A549 (cell line): ENCODE results near the gene GPM6B. TPM values are rescaled to one million over a fixed set of nuclear protein-coding genes. Genes with fewer than 3 reads are reported as not detected.
A peak's percentile ranks its signal among the peaks of the same experiment; 100 is the strongest.

Source experiments
- ATAC-seq, 2 experiments: fragments of 200-7000 bp in 1 of 2; fragments of >200 bp in 1 of 2; cut with Nextera tagmentation in 1 of 2; cut with Tn5 transposase in 1 of 2; 3 replicates each; pipeline versions ENCODE4 v1.8.0 to v1.9.1; 2018 to 2020; ENCODE audit warnings: mild to moderate bottlenecking in 1 of 2, moderate library complexity in 1 of 2
- CTCF ChIA-PET: fragments of 300-600 bp; sonication (Branson Sonifier 250); formaldehyde crosslinking; extraction: SDS; loops from one replicate; lab custom pipeline; 2021; ENCODE audit warnings: antibody characterized with exemption, inconsistent platforms; lab: Yijun Ruan, JAX
- POLR2A ChIA-PET: fragments of 350-600 bp; formaldehyde crosslinking; extraction: SDS; loops from one replicate; lab custom pipeline; 2021; ENCODE audit warnings: antibody characterized with exemption, inconsistent platforms; lab: Yijun Ruan, JAX
- DNase-seq, 2 experiments: peaks; one replicate each; pipeline versions ENCODE4 v3.0.0 to v3.0.0-alpha.2; 2011 to 2016; ENCODE audit warnings: low read depth in 1 of 2, low spot score in 1 of 2
- FAIRE-seq: peaks from 2 replicates; lab custom pipeline; 2011; peaks lifted over from hg19 to GRCh38; lab: Jason Lieb, UNC
- H3K27ac ChIP-seq, 2 experiments: fragments of >200 bp; sonication (Bioruptor Twin); formaldehyde crosslinking; 3 replicates each; pipeline ENCODE4 v1.5.1; 2016 to 2017
- H3K4me1 ChIP-seq: fragments of >200 bp; sonication (Bioruptor Twin); formaldehyde crosslinking; 3 replicates; pipeline ENCODE4 v1.6.1; 2016
- H3K4me2 ChIP-seq: fragments of >200 bp; sonication (Bioruptor Twin); formaldehyde crosslinking; 3 replicates; pipeline ENCODE4 v1.6.1; 2016
- H3K4me3 ChIP-seq: fragments of >200 bp; sonication (Bioruptor Twin); formaldehyde crosslinking; 3 replicates; pipeline ENCODE4 v1.5.1; 2016
- H3K9me3 ChIP-seq: fragments of >200 bp; sonication (Bioruptor Twin); formaldehyde crosslinking; 3 replicates; pipeline ENCODE4 v1.6.1; 2016
- CBX2 ChIP-seq: fragments of 200-600 bp; sonication (generic); IDR thresholded peaks from 2 replicates; pipeline ENCODE4 v1.6.1; 2016; ENCODE audit warnings: low read depth, mild to moderate bottlenecking, borderline replicate concordance
- CEBPB ChIP-seq, 2 experiments: fragments of >200 bp in 1 of 2; sonication (Bioruptor Twin) in 1 of 2; formaldehyde crosslinking in 1 of 2; IDR thresholded peaks; 2 replicates each; pipeline ENCODE4 v1.6.1; 2012 to 2016
- CHD4 ChIP-seq: fragments of 200-600 bp; sonication (generic); IDR thresholded peaks from 2 replicates; pipeline ENCODE4 v1.6.1; 2016; ENCODE audit warnings: antibody characterized with exemption, mild to moderate bottlenecking, borderline replicate concordance
- CTCF ChIP-seq: fragments of >200 bp; sonication (Bioruptor Twin); formaldehyde crosslinking; IDR thresholded peaks from 3 replicates; pipeline ENCODE4 v1.5.1; 2016
- EHF ChIP-seq: fragments of 250-450 bp; sonication (Bioruptor Pico); IDR thresholded peaks from 2 replicates; pipeline ENCODE4 v1.5.0; 2020; ENCODE audit warnings: mild to moderate bottlenecking
- EHMT2 ChIP-seq: fragments of 200-600 bp; sonication (generic); IDR thresholded peaks from 2 replicates; pipeline ENCODE4 v1.6.1; 2016; ENCODE audit warnings: antibody characterized with exemption, low read depth, mild to moderate bottlenecking, moderate library complexity
- ELK1 ChIP-seq: fragments of 150-350 bp; IDR thresholded peaks from 2 replicates; pipeline ENCODE4 v1.6.1; 2014; ENCODE audit warnings: low read depth, mild to moderate bottlenecking, low read length
- EP300 ChIP-seq, 2 experiments: fragments of >200 bp; sonication (Bioruptor Twin); formaldehyde crosslinking; IDR thresholded peaks; 2 replicates in 1 of 2; 3 replicates in 1 of 2; pipeline ENCODE4 v1.6.1; 2016 to 2017
- FOSB ChIP-seq: fragments of 250-450 bp; sonication (Bioruptor Pico); IDR thresholded peaks from 2 replicates; pipeline ENCODE4 v1.5.0; 2020; ENCODE audit warnings: mild to moderate bottlenecking, moderate library complexity
- FOSL2 ChIP-seq, 2 experiments: fragments of 450-650 bp in 1 of 2; fragments of >200 bp in 1 of 2; sonication (Bioruptor Twin) in 1 of 2; formaldehyde crosslinking; IDR thresholded peaks; 2 replicates each; pipeline versions ENCODE4 v1.5.0 to v1.6.1; 2016 to 2020; ENCODE audit warnings: mild to moderate bottlenecking in 1 of 2, moderate library complexity in 1 of 2
- HMGXB4 ChIP-seq: fragments of 250-450 bp; sonication (Bioruptor Pico); IDR thresholded peaks from 2 replicates; pipeline ENCODE4 v1.5.0; 2021; ENCODE audit warnings: mild to moderate bottlenecking, moderate library complexity, borderline replicate concordance
- HOXB13 ChIP-seq: fragments of 250-450 bp; sonication (Bioruptor Pico); IDR thresholded peaks from 2 replicates; pipeline ENCODE4 v1.5.0; 2020; ENCODE audit warnings: low read depth, mild to moderate bottlenecking, moderate library complexity
- JUN ChIP-seq, 2 experiments: fragments of >200 bp; sonication (Bioruptor Twin); formaldehyde crosslinking; IDR thresholded peaks; 2 replicates in 1 of 2; 3 replicates in 1 of 2; pipeline ENCODE4 v1.6.1; 2016 to 2017
- KDM1A ChIP-seq: fragments of 200-600 bp; sonication (generic); IDR thresholded peaks from 2 replicates; pipeline ENCODE4 v1.6.1; 2016; ENCODE audit warnings: low read depth, mild to moderate bottlenecking
- MAZ ChIP-seq: fragments of 150-350 bp; IDR thresholded peaks from 2 replicates; pipeline ENCODE4 v1.6.1; 2014; ENCODE audit warnings: antibody characterized with exemption, low read depth, low read length, borderline replicate concordance
- MYC ChIP-seq: IDR thresholded peaks from 2 replicates; pipeline ENCODE4 v1.6.1; 2012; ENCODE audit warnings: mild to moderate bottlenecking, inconsistent platforms, low read length, improper control_type of control experiment, borderline replicate concordance
- NPAS2 ChIP-seq: fragments of 250-450 bp; sonication (Bioruptor Pico); IDR thresholded peaks from 2 replicates; pipeline ENCODE4 v1.8.0; 2022; ENCODE audit warnings: mild to moderate bottlenecking, moderate library complexity, borderline replicate concordance
- POLR2AphosphoS2 ChIP-seq: conservative IDR thresholded peaks from 2 replicates; pipeline ENCODE4 v1.6.1; 2012; ENCODE audit warnings: low read length, improper control_type of control experiment, inconsistent platforms
- RARB ChIP-seq: fragments of 250-450 bp; sonication (Bioruptor Pico); IDR thresholded peaks from 2 replicates; pipeline ENCODE4 v1.8.0; 2021; ENCODE audit warnings: mild to moderate bottlenecking, moderate library complexity
- RFX5 ChIP-seq: fragments of 450-650 bp; IDR thresholded peaks from 2 replicates; pipeline ENCODE4 v1.7.1; 2014; ENCODE audit warnings: antibody characterized with exemption, mild to moderate bottlenecking, moderate library complexity
- RNF2 ChIP-seq: fragments of 200-600 bp; sonication (generic); IDR thresholded peaks from 2 replicates; pipeline ENCODE4 v1.6.1; 2016; ENCODE audit warnings: low read depth, mild to moderate bottlenecking, antibody characterized with exemption, moderate library complexity, borderline replicate concordance
- TFCP2L1 ChIP-seq: fragments of 250-450 bp; sonication (Bioruptor Pico); IDR thresholded peaks from 2 replicates; pipeline ENCODE4 v1.5.0; 2021; ENCODE audit warnings: mild to moderate bottlenecking
- TP53 ChIP-seq: fragments of 250-450 bp; sonication (Bioruptor Pico); IDR thresholded peaks from 2 replicates; pipeline ENCODE4 v1.5.0; 2021; ENCODE audit warnings: mild to moderate bottlenecking, moderate library complexity
- ZFP36 ChIP-seq: fragments of 450-650 bp; IDR thresholded peaks from 2 replicates; pipeline ENCODE4 v1.6.1; 2014; ENCODE audit warnings: borderline replicate concordance; ENCODE audit not compliant: partially characterized antibody
- ZSCAN20 ChIP-seq: fragments of 250-450 bp; sonication (Bioruptor Pico); IDR thresholded peaks from 2 replicates; pipeline ENCODE4 v1.8.0; 2022; ENCODE audit warnings: mild to moderate bottlenecking, moderate library complexity
- WGBS: methylation state at CpG from one replicate; pipeline ENCODE4 v1.1.6; 2017; ENCODE audit errors: missing lambda C conversion rate; 5-methylcytosine and 5-hydroxymethylcytosine counted together
- polyA plus RNA-seq, 4 experiments: library from polyadenylated mRNA; depleted of rRNA in 3 of 4; stranded (reverse); fragments of >200 nt; fragmentation: RNase III in 1 of 4; extraction: RNeasy Plus Mini Kit Qiagen cat#74134 plus additional on column Dnase treatment in 1 of 4; gene quantifications; 2 replicates in 3 of 4; 3 replicates in 1 of 4; pipeline ENCODE4 v1.2.3, GENCODE V29; 2011 to 2017

The GPM6B gene
- polyA plus RNA-seq, 2 of the 4 experiments (the other 2 are of a cell fraction): 0.05 to 0.10 TPM

- TF ChIP-seq CHD4: no peak
- TF ChIP-seq MYC: no peak
- TF ChIP-seq TFCP2L1 (CRISPR knock-in tag): no peak
- no peak for TF ChIP-seq ZSCAN20 (CRISPR knock-in tag)
- no peak for TF ChIP-seq FOSB (CRISPR knock-in tag)
- TF ChIP-seq TP53 (CRISPR knock-in tag): no peak
- TF ChIP-seq NPAS2 (CRISPR knock-in tag): no peak
- TF ChIP-seq JUN (IDR thresholded peaks at IDR 0.05): no peak
- TF ChIP-seq EHF (CRISPR knock-in tag): no peak
- TF ChIP-seq ELK1: no peak
- TF ChIP-seq MAZ: no peak
- no peak for TF ChIP-seq RNF2
- no peak for TF ChIP-seq HMGXB4 (CRISPR knock-in tag)
- TF ChIP-seq RARB (CRISPR knock-in tag): no peak
- TF ChIP-seq RFX5: no peak
- no peak for TF ChIP-seq KDM1A
- CTCF ChIA-PET: interaction anchor here (1.2 to 1.6 kb wide), 2 partner anchors 236 to 287 kb away, joined by 3 to 4 read pairs; partner anchors contain the start of gene GEMIN8
- 93% methylated on average over 13 of the region's 13 CpGs for WGBS
- Histone ChIP-seq H3K27ac (no peak overlapping the region), H3K4me2 (no peak overlapping the region), H3K9me3 (no peaks in the 10 kb centered on the region), H3K4me1 (no peaks in the 10 kb centered on the region), H3K4me3 (no peak overlapping the region)
- ATAC-seq: no peak
- FAIRE-seq: no peak
- POLR2A ChIA-PET: no interaction called here
- DNase-seq: no peak
These were observed 74.3 kb downstream of the GPM6B start for GRCh38 chrX:13742397-13743176.

GRCh38 chrX:13741695-13742094 is 75.2 kb downstream of the GPM6B start:
- H3K4me1 ChIP-seq: no peaks in the 10 kb centered on the region
- H3K4me3 ChIP-seq: no peak overlapping the region
- ATAC-seq (no peak), FAIRE-seq (peak; percentile 80), DNase-seq (no peak)
- WGBS: 77% methylated on average over 6 of the region's 6 CpGs
- no peaks in the 10 kb centered on the region for H3K9me3 ChIP-seq
- ChIA-PET POLR2A (no interaction called here), CTCF (interaction anchor here (0.7 to 1.6 kb wide), 2 partner anchors 98 to 235 kb away, joined by 3 read pairs; no protein-coding TSS in a partner anchor)
- no peak overlapping the region for H3K27ac ChIP-seq
- TF ChIP-seq RARB (CRISPR knock-in tag) (no peak), CEBPB (IDR thresholded peaks at IDR 0.05) (no peak), ZSCAN20 (CRISPR knock-in tag) (no peak), ZFP36 (no peak), POLR2AphosphoS2 (no peak), CTCF (no peak), CBX2 (no peak), HOXB13 (CRISPR knock-in tag) (no peak), EP300 (IDR thresholded peaks at IDR 0.05) (no peak), FOSL2 (IDR thresholded peaks at IDR 0.05) (no peak), FOSL2 (CRISPR knock-in tag; IDR thresholded peaks at IDR 0.05) (no peak), EHMT2 (no peak), JUN (IDR thresholded peaks at IDR 0.05) (no peak), MYC (no peak)
- H3K4me2 ChIP-seq: no peak overlapping the region
